Activated CD4-positive, alpha-beta T cell treated with anti-CD3 and anti-CD28 coated beads, Interleukin-10, Interleukin-2, amounts not matched to agents 100 ng/mL and 50 ng/mL, durations not matched to agents 16 hours and 8 hours (primary cell): ENCODE results near the gene IKZF4.
A peak's percentile ranks its signal among the peaks of the same experiment; 100 is the strongest.
"Not testable (repeated sequence)": the region's sequence is repeated elsewhere in the genome, so short reads cannot be mapped to it uniquely, and the experiment has no call there.

Source experiments
- DNase-seq: peaks from one replicate; pipeline ENCODE4 v3.0.0-alpha.2; 2020

Gene IKZF4

GRCh38 chr12:55999999-56000540 lies 20.8 kb upstream of the IKZF4 start:
- DNase-seq, result not testable (repeated sequence)

- DNase-seq, result no peak
Measured at GRCh38 chr12:56001487-56002100, 19.2 kb upstream of the IKZF4 start.

- not testable (repeated sequence) for DNase-seq
Measured at GRCh38 chr12:56003376-56003775, 17.5 kb upstream of the IKZF4 start.

GRCh38 chr12:56004211-56004610 lies 16.6 kb upstream of the IKZF4 start:
- DNase-seq, result no peak

GRCh38 chr12:56007564-56008559 lies 13.0 kb upstream of the IKZF4 start:
- peak; percentile 64 for DNase-seq

- no peak for DNase-seq
Measured at GRCh38 chr12:56010111-56010570, 10.7 kb upstream of the IKZF4 start.

- DNase-seq, result no peak
Measured at GRCh38 chr12:56011509-56012090, 9.2 kb upstream of the IKZF4 start.

- no peak for DNase-seq
Measured at GRCh38 chr12:56013482-56013881, 7.4 kb upstream of the IKZF4 start.

GRCh38 chr12:56014205-56014604 lies 6.6 kb upstream of the IKZF4 start:
- no peak for DNase-seq

- DNase-seq, result no peak
Measured at GRCh38 chr12:56017181-56017580, 3.7 kb upstream of the IKZF4 start.

- DNase-seq, result no peak
Measured at GRCh38 chr12:56018356-56018755, 2.5 kb upstream of the IKZF4 start.

- no peak for DNase-seq
Measured at GRCh38 chr12:56021889-56022497, 1.1 kb downstream of the IKZF4 start.

GRCh38 chr12:56028511-56029165 lies 7.8 kb downstream of the IKZF4 start:
- DNase-seq, result no peak

GRCh38 chr12:56029166-56029519 lies 8.3 kb downstream of the IKZF4 start:
- DNase-seq, result no peak

GRCh38 chr12:56029666-56030293 lies 8.9 kb downstream of the IKZF4 start:
- peak; percentile 56 for DNase-seq

GRCh38 chr12:56031987-56032386 lies 11.1 kb downstream of the IKZF4 start:
- no peak for DNase-seq

GRCh38 chr12:56034586-56035332 lies 13.9 kb downstream of the IKZF4 start:
- DNase-seq, result no peak

GRCh38 chr12:56037161-56037560 lies 16.3 kb downstream of the IKZF4 start:
- DNase-seq, result no peak

- DNase-seq, result no peak
Measured at GRCh38 chr12:56038022-56038655, 17.3 kb downstream of the IKZF4 start.

GRCh38 chr12:56040151-56040550 lies 19.3 kb downstream of the IKZF4 start:
- peak; percentile 47 for DNase-seq
